EL (cell line): ENCODE data around the gene TRAM2.

Experiments
- DNase-seq: peaks from one replicate; pipeline ENCODE4 v3.0.0-alpha.2; 2016

Gene TRAM2

DNA sequence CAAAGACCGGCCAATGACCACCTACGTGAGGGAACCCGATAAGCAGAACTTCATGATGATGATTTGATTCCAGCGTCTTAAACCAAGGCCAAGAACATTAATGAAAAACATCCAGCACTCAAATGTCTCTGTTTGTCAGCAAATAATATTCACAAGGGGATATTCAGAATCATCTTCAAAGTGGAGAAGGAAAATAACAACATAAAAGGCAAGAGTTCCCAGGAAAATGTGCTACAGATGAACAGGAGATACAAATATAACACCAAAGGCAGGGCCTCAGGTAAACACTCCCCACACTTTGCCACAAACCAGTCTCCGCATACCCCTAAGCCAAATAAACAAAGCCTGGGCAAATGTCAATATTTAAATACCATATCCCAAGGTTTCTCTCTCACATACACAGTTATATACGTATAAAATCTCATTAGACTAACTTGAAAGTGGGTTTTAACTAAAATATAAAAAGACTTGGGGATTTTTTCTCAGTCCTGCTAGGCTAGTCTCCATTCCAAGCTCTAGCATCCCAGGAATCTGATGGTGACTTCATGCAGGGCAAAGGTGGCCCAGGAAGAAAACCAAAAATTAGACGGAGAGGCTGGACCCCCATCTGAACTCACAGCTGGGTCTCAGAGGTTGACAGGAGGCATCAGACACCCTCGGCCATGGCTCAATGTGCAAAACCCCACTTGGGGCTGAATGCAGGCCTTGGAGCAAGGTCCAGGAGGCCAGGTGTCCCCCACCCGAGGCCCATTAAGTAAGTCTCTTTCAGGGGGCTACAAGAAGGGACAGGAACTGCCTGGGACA is 32.1 kb downstream of the TRAM2 start:
- peak; percentile 54 for DNase-seq

DNA sequence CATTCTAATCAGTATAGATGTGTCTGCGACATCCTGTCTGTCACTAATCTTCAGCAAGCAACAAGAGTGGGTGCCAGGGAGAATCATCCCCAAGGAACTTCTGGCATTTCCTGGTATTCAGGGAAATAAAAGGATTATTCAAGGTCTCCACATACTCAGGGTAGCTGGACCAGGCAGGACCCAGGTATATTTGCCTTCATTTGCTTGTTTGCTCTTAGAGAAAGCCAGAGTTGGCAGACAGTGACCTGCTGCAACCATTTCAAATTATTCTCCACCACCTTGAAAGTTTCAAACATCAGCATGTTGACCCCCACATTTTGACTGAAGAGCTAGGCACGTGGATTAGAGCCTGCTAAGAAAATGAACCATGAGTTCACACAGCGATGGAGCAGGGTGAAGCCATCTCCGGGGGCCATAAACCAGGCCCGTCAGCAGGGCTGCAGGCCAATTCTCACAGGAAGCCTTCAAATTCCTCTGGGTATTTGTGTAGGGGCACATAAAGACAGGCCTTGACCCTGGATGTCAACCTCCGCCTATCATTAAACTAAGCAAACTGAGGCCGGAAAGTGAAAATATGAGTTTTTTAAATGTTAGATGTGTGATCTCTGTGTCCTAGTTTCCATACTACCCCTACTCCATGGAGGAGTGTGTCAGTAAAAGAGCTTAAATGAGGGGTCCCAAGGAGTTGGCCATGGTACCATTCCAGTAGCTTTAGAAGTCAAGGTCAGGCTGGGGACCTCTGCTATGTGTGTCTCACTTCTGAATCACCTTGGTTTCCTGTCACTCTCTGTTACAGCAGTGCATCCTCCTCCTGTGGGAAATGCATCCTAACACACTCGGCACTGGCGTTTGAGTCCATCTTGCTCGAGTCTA is 32.9 kb downstream of the TRAM2 start:
- peak; percentile 92 for DNase-seq

DNA sequence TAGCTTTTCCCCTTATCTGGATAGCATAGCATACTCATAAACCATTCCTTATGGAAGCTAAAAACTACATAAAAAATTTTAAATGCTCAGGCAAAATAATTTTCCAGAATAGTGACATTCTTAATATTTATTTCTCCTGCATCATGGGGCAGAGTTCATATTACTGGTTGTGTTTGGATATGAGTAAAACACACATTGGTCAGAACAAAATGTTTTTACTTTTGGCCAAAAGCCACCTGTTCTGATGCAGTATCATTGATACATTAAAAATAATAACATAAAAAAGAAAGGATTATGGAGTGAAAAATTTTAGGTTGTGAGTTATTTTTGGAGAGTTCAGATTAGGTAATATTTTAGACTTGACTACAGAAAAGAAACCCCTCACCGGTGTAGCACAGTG is 33.6 kb downstream of the TRAM2 start:
- DNase-seq = no peak

DNA sequence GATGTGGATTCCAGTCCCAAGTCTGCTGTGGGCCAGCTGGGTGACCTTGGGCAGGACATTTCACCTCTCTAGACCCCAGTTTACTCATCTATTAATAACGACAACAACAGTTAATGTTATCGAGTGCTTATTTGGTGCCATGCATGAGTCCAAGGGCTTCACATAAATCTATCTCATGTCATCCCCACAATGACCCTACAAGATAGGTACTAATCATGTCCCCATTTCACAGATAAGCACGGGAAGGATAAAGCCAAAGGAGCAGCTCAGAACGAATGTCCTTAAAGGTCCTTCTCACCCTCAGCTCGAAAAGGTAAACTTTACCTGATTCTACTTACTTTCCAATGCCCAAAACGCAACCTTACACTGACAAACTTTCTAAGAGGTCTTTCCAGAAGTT is 35.7 kb downstream of the TRAM2 start:
- no peak for DNase-seq

DNA sequence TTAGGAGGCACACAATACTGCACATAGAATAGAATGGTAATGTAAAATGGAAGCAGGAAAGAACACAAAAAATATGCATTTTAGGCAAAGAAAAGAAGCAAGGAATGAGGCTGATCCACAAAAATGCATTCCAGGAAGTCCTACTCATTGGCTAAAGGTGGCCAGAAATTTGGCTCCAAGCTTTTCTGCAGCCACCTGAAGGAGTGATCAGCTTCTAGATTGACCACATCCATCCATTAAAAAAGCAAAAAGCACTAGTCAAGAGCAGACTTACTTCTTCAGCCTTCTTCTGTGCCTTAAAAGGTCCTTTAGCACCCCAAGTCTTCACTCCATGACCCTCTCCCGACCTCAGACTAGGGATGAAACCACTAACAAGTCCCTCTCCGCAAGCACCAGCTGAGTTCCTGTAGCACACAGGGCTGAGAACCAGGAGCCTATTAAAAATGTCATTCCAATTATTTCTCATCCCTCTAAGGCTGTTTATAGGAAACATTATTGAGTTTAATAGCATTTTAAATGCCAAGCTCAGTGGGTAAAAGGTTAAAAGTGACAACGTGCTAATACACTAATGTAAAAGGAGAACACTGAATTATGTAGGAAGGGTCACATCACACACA is 36.5 kb downstream of the TRAM2 start:
- peak; percentile 73 for DNase-seq

DNA sequence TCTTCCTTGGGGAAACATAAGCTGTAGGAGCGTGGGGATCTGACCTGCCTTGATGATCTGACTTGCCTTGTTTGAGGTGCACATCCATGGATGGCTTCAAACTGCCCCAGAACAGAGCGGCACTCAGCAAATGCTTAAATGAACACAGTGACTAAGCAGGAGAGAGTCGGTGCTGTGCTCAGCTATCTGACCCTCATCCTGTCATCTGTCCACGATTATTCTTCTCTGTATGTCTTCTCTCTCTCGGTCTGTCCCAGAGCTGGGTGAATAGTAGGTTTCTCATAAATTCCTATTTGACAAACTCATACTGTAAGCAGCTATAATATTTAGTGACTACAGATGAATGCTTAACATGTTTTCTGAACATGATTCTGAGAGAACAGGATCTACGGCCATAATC is 37.3 kb downstream of the TRAM2 start:
- DNase-seq = peak; percentile 88

DNA sequence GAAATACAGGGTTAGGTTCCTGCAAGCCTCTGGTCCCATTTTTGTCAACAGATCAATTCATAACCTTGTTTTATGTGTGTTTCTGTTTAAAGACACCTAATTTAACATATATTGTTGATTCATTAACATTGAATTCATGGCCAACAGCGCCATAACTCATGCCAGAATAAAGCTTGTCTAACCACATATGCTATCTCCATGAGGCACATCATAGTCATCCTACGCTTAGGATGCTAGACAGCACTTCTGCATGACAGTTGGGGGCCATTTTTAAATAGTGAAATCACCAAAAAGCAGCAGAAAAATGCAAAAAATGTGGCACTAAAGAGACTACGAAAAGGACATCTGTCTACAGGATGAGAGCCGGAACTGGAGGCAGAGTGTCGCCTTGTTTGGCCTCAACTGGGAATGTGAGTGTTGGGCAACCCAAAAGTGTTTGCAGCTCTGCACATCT is 37.9 kb downstream of the TRAM2 start:
- DNase-seq = peak; percentile 96

DNA sequence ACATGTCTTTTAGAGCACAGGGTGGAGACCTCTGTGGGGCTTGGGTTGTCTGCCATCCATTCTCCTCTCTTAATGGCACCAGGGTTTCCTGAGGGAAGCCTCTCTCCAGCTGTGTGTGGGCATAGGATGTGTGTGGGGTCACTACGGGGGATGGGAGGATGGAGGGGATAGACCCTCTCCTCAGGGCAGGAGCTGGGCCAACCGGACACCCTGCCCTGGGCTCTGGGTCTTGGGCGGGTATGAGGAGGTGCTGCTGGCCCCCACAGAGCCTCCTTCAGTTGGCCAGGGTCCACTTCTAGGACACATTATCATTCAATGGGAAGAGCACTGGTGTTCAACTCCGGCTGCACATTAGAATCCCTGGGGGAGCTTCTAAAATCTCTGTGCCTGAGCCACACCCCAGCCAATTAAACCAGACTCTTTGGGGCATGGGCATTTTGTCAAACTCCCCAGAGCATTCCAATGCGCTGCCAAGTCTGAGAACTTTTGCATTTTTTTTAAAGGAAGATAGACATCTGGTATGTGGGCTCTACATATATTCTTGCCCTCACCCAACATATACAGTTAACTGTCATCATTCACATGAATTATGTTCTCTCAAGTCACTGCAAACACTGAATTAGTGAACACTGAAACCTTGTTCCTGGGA is 38.5 kb downstream of the TRAM2 start:
- DNase-seq = peak; percentile 94

DNA sequence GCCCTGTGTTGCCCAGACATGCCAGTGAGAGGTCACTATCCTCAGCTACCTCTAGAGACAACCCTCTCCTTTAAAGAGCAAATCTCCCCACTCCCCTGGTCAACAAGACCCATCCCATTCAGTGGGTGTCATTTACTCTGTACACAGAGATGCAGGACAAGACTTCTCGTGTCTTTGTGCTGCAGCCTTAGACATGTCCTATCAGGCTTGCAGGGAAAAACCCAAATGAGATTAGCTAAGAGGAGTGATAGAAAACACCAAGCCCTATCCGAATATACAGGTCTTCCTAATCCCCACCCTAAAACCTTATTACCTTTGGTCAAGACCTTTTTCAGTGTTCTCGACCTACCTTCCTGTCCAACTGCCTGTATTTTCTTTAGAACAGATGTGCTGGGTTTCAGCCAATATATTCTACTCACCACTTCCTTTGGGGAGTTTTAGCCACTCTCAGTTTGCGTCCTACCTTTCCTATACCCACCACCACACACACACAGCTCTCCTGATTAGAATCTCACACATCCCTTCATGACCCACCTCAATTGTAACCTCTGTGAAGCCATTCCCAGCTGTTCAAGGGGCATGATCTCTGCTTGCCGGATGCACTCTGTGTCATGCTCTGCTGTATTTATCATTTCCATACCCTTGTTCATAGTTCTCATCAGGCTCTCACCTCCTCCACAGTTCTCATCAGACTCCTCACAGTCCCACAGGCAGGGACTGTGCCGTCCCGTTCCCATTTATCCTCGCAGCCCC is 39.7 kb downstream of the TRAM2 start:
- DNase-seq = peak; percentile 27

DNA sequence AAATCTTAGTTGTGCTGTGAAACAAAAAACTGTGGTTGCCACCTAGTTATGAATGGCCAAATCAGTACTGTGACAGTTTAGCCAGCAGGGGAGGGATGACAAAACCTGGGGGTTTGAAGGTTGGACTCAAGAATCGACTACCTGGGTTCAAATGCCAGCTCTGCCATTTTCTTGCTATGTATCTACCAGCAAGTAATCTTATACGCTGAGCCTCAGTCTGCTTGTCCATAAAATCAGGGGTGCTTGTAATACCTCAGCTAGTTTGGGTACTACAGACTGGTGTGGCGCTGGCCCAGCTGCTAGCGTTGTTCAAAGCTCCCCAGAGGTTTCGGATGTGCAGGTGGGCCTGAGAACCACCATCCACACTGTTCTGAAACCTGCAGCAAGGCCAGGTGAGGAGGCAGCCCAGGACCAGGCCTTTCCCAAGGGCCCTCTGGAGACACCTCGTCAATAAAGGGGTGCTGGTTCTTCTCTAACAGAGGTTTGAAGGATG is 40.4 kb downstream of the TRAM2 start:
- no peak for DNase-seq

DNA sequence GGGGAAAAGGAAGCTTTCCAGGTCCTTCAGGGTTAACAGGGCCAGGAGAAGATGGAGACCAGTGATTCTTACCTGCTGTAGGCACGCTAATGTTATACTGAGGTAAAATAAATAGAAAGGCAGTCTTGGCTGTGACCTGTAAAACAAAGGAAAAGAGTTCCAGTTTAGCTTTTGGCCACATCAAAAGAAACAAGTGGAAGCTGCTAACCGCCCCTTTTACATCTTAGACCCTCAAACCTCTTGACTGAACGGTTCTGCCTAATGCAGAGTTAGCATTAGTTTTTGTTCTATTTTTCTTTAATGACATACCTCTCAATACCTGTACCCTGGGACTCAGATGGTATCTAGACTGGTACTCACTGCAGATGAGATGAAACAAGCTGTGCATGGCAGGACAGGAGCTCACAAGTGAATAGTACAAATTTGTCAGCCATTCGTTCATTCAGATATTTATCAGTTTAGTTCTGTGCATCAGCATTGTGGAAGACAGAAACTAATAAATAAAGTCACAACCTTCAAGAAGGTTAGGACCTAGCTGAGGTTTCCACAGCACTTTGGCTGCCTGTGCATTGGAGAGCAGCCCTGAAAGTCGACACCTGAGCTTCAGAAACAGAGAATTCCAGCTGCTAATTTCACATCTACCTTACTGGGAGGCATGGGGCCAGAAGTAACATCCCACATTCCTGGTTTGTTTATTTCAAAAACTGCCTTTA is 41.0 kb downstream of the TRAM2 start:
- no peak for DNase-seq

DNA sequence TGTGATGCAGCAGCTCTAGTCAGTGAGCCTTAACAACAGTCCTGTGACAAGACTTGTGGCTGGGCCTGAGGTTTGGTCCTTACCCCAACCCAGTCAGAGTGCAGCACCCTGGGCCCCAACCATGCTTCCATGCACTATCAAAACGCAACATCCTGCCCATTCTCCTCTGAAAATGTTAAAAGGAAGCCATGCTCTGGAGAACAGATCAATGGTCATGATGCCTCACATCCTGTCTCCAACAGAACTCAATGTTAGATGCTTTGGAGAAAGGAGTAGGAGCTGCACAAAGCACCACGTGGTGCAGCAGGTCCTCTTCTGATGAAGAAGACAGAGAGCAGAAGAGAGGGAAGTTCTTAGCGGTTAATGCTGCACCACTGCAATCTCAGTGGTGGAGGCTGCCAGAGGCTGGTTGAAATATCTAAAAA is 41.9 kb downstream of the TRAM2 start:
- DNase-seq = no peak

DNA sequence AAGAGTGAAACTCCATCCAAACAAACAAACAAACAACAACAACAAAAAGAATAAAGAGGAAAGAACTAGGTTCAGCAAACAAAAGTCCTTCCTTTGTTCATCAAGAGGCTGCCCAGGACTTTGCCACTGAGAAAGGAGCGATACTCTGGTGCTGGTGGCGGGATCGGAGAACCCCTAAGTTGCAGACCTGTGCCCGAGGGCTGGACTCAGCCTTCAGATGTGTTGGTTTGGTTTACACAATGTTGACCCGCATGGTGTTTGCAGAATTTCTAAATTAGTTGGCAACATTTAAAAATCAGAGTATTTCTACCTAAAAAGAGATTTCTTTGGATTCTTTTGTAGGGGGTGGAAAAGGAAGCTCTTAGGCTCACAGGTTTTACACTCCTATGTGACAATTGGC is 42.5 kb downstream of the TRAM2 start:
- no peak for DNase-seq

DNA sequence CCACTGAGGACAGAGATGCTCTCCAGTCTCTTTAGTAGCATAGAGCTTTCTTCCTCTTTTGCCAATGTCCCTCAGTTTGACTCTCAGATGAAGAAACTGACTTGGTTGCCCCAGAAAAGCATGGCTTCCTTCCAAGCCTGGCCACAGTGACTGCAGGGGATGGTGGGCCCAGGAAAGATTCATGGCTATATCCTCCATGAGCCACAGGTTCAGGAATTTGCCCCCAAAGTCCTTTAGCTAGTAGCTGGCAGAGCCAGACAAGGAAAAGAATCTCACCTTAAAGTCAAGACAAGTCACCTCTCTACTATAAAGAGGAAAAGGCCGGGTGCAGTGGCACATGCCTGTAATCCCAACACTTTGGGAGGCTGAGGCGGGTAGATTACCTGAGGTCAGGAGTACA is 43.4 kb downstream of the TRAM2 start:
- DNase-seq = peak; percentile 74

DNA sequence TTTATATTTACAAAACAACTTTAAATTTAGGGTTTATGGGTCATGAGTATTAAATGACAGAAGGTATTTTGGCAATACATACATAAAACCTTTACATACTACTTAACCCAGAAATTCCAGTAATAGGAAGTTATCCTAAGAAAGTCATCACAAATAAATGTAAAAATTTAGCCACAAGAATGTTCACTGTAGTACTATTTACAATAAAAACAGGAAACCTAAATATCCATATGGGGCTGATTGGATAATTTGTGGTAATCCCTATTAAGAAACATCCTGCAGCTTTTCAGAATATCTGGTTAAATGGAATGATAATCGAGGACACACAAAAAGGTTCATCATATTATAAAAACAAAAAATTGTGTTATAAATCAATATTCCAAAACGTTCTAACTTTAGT is 44.4 kb downstream of the TRAM2 start:
- peak; percentile 65 for DNase-seq

DNA sequence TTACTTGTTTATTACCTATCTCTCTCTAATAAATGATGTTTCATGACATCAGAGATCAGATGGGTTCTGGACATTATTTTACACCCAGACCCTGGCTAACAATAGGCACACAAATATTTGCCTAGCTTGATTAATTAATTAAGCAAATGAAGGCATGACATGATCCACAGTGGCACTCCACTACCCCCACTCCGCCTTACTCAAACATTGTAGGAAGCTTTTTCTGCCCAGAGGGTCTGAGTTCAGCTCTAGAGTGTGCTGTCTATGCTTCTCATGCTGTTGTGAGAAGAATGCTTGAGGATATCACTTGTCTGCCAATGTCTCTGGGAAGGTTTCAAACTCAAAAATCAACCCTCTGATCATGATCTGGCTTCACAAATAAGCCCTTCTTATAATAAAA is 45.0 kb downstream of the TRAM2 start:
- DNase-seq = no peak

DNA sequence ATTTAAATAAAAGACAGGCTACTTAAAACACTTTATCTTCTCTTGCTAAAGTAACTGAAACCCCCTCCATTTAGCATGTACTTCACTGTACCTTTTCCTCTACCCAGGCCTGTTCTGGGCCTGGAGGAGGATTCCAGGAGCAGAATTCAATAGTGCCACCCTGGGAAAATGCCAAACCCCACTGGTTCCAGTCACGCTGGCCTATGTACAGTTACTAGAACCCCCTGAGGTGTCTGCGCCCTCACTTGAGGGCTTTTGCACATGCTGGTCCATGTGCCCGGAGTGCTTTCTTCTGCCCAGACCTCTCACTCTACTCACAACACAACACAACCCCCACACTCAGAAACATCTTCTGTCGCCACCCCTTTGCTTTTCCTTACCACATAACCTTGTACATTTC is 45.5 kb downstream of the TRAM2 start:
- no peak for DNase-seq

DNA sequence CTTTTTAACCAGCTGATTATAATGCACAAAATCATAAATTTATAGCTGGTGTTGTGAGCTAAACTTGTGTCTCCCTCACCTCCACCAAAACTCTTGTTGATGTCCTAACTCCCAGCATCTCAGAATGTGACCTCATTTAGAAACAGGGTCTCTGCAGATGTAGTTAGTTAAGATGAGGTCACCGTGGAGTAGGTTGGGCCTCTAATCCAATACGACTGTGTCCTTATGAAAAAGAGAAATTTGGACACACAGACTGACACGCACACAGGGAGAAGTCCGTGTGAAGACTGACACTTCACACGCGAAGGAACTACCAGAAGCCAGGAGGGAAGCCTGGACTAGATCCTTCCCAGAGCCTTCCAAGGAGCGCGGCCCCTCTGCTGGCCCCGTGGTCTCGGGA is 46.5 kb downstream of the TRAM2 start:
- DNase-seq = no peak

DNA sequence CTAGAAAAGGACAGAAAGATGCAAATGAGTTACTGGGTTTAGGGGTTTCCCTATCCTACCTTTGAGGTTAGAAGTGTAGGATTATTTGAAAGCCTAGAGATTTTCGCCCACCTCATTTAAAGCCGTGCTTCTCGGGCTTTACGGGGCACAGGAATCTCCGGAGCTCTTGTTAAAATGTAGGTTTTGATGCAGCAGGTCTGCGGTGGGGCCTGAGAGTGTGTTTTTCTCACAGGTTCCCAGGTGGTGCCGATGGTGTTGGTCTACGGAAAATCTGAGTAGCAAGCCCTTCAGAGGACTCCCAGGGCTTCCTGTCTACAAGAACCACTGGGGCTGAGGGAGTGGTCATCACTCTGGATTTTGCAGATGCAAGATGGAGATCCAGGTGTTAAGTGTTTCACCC is 47.5 kb downstream of the TRAM2 start:
- no peak for DNase-seq

DNA sequence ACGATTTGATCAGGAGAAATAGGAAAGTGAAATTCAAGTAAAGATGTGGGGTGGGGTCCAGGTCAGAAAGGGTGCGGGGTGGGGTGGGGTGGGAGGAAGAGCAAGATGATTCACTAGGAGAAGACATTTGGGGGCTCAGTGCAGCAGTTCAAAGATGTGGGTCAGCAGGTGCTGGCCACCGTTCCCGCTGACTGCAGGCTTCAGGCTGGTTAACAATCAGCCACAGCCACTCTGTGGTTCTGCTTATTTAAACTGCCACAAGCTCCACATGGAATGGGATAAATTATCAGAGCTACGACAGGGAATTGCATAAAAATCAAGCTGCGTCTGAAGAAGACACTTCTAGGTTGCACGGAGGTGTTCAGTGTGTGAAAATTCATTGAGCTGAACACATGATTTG is 49.4 kb downstream of the TRAM2 start:
- no peak for DNase-seq

DNA sequence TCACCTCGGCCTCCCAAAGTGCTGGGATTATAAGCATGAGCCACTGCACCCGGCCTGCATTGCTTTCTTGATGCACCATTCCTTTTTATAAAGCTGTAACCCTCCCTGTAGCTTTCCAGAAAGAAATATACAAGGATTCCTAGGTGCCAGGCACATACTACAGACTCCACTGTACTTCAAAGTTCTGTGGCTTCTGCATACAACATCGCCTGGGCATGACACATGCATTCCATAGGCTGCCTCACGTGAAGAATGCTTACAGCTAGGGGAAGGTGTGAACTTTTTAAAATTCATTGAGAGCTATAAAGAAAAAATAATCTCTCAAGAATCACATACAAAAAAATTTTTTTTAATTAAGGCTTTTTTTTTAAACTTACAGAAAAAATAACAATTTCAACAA is 50.2 kb downstream of the TRAM2 start:
- DNase-seq = peak; percentile 83

DNA sequence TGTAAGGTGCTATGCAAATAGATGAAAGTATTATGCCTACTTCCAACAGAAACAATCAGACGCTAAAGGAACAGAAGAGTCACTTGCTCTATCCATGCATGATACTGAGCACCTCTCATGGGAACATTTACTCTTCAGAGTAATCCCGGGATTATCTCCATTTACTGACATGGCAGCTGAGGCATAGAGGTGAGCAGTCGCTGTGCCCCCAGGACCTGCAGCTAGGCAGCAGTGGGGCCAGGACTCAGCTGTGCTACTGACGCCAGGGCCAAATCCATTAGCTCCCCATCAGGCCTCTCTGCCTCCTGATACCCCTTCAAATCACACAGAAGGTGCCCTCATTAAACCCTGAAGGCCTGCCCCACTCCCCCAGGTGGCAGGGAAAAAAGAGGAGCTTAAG is 51.9 kb downstream of the TRAM2 start:
- no peak for DNase-seq
